Measurements from ENCODE around the gene RIPPLY3.

RIPPLY3 gene, protein sequence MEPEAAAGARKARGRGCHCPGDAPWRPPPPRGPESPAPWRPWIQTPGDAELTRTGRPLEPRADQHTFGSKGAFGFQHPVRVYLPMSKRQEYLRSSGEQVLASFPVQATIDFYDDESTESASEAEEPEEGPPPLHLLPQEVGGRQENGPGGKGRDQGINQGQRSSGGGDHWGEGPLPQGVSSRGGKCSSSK

DNA sequence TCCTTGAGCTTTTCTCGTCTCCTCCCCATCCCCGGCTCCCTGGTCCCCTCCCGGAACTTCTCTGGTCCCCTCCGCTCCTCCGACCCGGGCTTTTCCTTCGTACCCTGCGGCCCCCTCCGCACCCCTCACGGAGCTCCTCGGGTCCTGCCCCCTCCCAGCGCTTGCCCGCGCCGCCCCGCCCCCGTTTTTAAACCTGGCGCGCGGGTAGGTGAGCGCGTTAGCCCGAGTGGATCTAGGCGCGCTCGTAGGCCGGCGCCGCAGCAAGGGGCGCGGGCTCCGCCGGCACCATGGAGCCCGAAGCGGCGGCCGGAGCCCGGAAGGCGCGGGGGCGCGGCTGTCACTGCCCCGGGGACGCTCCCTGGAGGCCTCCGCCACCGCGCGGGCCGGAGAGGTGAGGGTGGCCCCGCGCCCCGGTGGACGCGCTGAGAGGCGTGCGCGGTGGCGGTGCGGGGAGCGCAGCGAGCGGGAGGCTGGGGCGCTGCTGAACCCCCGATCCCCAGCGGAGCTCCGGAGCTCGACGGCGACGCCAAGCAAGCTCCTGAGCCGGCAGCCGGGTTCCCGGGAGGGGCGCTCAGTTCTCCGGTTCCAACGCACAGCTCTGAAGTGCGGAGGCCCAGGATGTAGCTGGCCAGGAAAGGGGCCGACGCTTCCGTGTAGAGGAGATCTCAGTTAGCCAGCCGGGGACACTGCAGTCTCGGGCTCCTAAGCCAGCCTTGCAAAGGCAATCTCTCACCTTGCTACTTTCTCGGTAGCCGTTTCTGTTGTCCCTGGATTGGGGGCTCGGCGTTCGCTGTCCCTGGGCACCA is at the start of gene RIPPLY3:
Gene RIPPLY3, plus strand, starts transcription at position 217 of the 806 bp plus-strand sequence. Its CDS starts 71 bp downstream, at position 288.
- DNase-seq (ENCODE audit: low read depth) = no peak
- H3K4me3 ChIP-seq (ENCODE audit: low read depth, low read length) = peak within 1 kb of the TSS; percentile 47
- TF ChIP-seq, protein P1, sequence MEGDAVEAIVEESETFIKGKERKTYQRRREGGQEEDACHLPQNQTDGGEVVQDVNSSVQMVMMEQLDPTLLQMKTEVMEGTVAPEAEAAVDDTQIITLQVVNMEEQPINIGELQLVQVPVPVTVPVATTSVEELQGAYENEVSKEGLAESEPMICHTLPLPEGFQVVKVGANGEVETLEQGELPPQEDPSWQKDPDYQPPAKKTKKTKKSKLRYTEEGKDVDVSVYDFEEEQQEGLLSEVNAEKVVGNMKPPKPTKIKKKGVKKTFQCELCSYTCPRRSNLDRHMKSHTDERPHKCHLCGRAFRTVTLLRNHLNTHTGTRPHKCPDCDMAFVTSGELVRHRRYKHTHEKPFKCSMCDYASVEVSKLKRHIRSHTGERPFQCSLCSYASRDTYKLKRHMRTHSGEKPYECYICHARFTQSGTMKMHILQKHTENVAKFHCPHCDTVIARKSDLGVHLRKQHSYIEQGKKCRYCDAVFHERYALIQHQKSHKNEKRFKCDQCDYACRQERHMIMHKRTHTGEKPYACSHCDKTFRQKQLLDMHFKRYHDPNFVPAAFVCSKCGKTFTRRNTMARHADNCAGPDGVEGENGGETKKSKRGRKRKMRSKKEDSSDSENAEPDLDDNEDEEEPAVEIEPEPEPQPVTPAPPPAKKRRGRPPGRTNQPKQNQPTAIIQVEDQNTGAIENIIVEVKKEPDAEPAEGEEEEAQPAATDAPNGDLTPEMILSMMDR (IDR thresholded peaks at IDR 0.05; ENCODE audit: low read depth, low read length, missing control alignments) = no peak

DNA sequence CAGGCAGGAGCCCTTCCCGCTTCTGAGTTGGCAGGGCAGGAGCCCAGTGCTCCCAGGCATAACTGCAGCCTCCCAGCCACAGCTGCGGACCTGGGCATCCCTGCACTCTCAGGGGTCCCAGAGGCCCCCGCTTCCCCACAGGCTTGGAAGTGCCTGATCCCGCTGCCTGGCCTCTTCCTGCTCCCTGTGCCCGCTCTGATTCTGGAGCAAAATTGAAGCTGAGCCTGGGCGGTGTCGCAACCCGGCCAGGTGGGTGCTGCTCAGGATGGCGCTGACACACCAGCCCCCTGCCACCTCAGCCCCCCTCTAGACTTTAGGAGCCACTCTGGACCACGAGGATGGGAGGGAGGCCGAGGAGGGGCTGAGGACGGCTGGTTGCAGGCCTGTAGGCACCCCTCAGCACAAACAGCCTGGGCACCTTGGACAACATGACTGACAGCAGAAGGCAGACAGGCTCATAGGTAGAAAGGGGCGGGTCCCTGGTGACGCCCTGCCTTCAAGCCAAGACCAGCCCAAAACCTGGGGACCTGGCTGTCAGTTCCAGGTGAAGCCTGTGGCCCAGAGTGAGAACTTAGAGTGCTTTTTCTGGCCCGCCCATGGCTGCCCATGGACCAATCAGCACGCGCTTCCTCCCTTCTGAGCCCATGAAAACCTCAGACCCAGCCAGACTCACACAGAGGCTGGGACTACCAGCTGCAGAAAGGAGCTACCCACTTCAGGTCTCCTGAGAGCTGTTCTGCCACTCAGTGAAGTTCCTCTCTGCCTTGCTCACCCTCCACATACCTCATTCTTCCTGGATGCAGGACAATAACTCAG is 47.3 kb upstream of the RIPPLY3 start:
- H3K4me3 ChIP-seq (ENCODE audit: low read depth, low read length) = no peak overlapping the region
- no peak for DNase-seq (ENCODE audit: low read depth)
- TF ChIP-seq, protein P1 (IDR thresholded peaks at IDR 0.05; ENCODE audit: low read depth, low read length, missing control alignments) = no peak

DNA sequence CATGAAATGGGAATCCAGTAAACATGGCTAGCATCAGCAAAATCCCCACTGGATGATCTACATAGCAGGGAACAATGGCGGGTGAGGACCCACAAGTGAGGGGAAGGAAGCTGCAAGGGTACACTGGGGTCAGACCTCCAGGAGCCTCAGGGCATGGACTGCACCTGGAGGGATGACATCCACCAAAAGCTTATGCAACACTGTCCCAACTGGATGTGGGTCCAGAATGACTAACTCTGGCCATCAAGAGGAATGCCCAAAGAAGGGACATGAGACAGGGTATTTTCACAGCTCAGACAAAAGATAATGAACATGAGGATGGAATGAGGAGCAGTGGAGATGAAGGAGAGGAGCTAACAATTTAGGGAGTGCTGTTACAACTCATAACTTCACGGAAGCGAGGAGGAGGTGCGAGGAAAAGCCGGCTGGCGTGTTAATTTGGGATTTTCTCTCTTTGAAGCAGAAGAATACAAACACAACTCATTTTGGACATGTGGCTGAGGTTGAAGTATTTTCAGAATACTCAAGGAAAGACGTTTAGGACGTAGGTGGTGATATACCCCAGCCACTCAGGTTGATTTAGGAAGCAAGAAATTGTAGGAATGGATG is 45.7 kb upstream of the RIPPLY3 start:
- no peak overlapping the region for H3K4me3 ChIP-seq (ENCODE audit: low read depth, low read length)
- TF ChIP-seq, protein P1 (IDR thresholded peaks at IDR 0.05; ENCODE audit: low read depth, low read length, missing control alignments) = no peak
- DNase-seq (ENCODE audit: low read depth) = no peak

DNA sequence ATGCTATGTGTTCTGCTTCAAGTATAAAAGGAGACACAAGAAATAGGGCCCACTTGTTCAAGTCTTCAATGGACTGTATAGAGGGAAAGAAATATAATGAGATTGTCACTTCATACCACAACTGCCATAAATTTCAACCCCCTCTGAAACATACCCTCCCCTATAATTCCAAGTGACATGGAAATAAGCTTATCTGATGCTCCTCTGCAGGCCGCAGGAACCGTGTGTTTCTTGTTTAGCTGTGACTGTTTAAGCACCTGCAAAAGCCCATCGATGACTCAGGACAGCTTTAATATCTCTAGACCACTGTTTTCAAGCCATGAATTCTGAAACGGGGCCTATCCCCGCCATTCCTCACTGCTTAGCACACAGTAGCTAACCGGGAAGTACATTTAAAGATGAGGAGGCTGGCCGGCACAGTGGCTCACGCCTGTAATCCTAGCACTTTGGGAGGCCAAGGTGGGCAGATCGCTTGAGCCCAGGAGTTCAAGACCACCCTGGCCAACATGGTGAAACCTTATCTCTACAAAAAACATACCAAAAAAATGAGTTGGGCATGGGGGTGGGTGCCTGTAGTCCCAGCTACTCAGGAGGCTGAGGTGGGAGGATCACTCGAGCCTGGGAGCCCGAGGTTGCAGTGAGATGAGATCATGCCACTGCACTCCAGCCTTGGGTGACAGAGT is 44.3 kb upstream of the RIPPLY3 start:
- DNase-seq (ENCODE audit: low read depth) = no peak
- H3K4me3 ChIP-seq (ENCODE audit: low read depth, low read length) = no peak overlapping the region
- TF ChIP-seq, protein P1 (IDR thresholded peaks at IDR 0.05; ENCODE audit: low read depth, low read length, missing control alignments) = no peak

DNA sequence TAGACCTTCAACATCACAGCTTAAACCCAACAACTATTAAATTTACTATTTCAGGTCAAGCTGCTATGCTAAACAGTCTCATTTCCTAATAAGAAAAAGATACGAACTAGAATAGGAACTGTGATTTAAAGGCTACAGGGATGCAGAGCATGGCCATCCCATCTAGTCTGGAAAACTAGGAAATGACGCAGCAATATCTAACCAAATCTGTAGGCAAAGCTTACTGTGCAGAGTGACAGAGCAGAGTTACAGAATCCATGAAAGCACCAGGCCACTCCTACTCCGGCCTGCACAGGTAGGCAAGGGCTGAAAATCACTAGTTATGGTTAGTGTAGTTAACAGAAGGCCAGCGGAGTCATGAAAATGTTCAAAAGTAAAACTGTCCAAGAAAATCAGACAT is 42.1 kb upstream of the RIPPLY3 start:
- DNase-seq (ENCODE audit: low read depth) = no peak
- TF ChIP-seq, protein P1 (IDR thresholded peaks at IDR 0.05; ENCODE audit: low read depth, low read length, missing control alignments) = no peak
- no peak overlapping the region for H3K4me3 ChIP-seq (ENCODE audit: low read depth, low read length)

Measured in GM12864 (cell line).